Cardiac muscle cell (in vitro differentiated cells and primary cell): ENCODE results near the gene UBR4. TPM values are rescaled to one million over a fixed set of nuclear protein-coding genes. Genes with fewer than 3 reads are reported as not detected.

ENCODE experiments used
- DNase-seq, 2 donors: peaks; one replicate each; pipeline versions ENCODE4 v3.0.0 to v3.0.0-alpha.2; 2010 to 2017; ENCODE audit warnings: low read depth in 1 of 2, low spot score in 1 of 2
- H3K27ac ChIP-seq: fragments of 200-600 bp; sonication (generic); 2 replicates; pipeline ENCODE4 v1.5.1; 2016
- H3K27me3 ChIP-seq: fragments of 200-600 bp; sonication (generic); 2 replicates; pipeline ENCODE4 v1.6.0; 2016; ENCODE audit warnings: control low read depth
- H3K36me3 ChIP-seq: fragments of 200-600 bp; sonication (generic); 2 replicates; pipeline ENCODE4 v1.5.1; 2016; ENCODE audit warnings: control low read depth
- H3K4me1 ChIP-seq: fragments of 200-600 bp; sonication (generic); 2 replicates; pipeline ENCODE4 v1.8.1; 2017; ENCODE audit warnings: low read depth, mild to moderate bottlenecking, mixed run types
- H3K4me3 ChIP-seq: fragments of 200-600 bp; sonication (generic); 2 replicates; pipeline ENCODE4 v1.5.1; 2016; ENCODE audit warnings: mild to moderate bottlenecking
- H3K9me3 ChIP-seq: fragments of 200-600 bp; sonication (generic); 2 replicates; pipeline ENCODE4 v1.5.1; 2017; ENCODE audit warnings: low read depth, mild to moderate bottlenecking, control low read depth
- polyA plus RNA-seq: library from polyadenylated mRNA; unstranded; fragments of >200 nt; fragmentation: Nextera tagmentation; extraction: Ambion mirVana; gene quantifications from 2 replicates; pipeline ENCODE4 v1.2.1, GENCODE V29; 2016
- total RNA-seq: library from RNA; depleted of rRNA; stranded (reverse); fragments of >200 nt; gene quantifications from 2 replicates; pipeline ENCODE4 v1.2.3, GENCODE V29; 2016
- TF ChIP-seq, protein P1 (sequence below): IDR thresholded peaks from 2 replicates; pipeline ENCODE4 v1.5.1; 2012; ENCODE audit warnings: low read depth, mild to moderate bottlenecking, low read length

Gene UBR4
- total and polyA plus RNA-seq, 2 experiments from 2014 or later = 76.4 to 206 TPM

DNA sequence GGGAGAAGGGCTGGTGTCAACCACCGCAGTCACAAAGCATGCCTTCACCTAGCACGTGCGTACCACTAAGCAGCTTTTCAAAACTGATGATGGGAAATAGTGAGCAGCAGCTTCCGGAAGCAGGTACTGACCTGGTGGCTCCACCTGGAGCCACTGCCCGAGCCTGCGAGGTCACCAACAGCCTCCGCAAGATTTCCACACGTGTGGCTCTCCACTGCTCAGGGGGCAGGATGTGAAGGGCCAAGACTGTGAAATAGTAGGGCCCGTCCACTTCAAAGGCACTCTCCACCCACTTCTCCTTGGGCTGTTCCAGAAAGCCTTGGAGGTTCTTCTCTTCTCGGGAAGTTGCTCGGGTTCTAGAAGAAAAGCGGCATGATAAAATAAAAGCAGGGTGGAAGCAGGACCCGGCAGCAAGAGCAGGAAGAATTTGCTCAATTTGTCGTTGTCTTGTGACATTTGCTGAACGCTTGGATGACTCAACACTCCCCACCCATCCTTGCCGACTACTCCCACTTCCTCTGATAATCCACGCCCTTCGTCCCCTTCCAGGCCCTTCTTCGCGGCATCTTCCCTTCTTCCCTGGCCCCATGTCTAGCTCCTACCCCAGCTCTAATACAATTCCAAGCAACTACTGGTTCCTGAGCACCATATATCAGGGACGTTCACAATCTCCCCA, 128.7 kb downstream of the UBR4 start:
- TF ChIP-seq, protein P1, sequence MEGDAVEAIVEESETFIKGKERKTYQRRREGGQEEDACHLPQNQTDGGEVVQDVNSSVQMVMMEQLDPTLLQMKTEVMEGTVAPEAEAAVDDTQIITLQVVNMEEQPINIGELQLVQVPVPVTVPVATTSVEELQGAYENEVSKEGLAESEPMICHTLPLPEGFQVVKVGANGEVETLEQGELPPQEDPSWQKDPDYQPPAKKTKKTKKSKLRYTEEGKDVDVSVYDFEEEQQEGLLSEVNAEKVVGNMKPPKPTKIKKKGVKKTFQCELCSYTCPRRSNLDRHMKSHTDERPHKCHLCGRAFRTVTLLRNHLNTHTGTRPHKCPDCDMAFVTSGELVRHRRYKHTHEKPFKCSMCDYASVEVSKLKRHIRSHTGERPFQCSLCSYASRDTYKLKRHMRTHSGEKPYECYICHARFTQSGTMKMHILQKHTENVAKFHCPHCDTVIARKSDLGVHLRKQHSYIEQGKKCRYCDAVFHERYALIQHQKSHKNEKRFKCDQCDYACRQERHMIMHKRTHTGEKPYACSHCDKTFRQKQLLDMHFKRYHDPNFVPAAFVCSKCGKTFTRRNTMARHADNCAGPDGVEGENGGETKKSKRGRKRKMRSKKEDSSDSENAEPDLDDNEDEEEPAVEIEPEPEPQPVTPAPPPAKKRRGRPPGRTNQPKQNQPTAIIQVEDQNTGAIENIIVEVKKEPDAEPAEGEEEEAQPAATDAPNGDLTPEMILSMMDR = no peak
- Histone ChIP-seq H3K4me3 (no peak overlapping the region), H3K36me3 (peaks cover 95% of the 10 kb centered on the region), H3K9me3 (no peaks in the 10 kb centered on the region), H3K27me3 (no peaks in the 10 kb centered on the region), H3K27ac (no peak overlapping the region), H3K4me1 (no peaks in the 10 kb centered on the region)
- peak in 1 of 2 donors; percentile 72 for DNase-seq

DNA sequence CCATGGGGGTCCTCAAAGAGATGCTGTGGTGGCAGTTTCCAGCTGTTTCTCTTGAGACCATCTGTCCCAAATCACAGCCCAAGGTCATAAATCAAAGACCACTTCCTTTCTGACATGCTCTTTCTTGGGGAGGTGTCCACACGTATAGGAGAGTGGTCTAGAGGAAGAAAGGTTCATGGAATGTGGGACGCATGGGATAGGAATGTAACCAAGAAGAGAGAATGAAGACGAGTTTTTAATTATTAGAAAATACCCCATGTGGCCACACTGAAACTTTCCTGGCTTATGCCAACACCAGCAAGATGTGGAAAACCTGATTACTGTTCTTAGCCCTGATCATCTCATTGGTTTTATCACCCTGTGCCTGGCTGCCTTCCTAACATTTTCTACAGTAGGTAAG, 129.3 kb downstream of the UBR4 start:
- TF ChIP-seq, protein P1 = no peak
- H3K4me3 ChIP-seq = no peak overlapping the region
- H3K36me3 ChIP-seq = peaks cover 95% of the 10 kb centered on the region
- H3K27me3 ChIP-seq = no peaks in the 10 kb centered on the region
- no peaks in the 10 kb centered on the region for H3K9me3 ChIP-seq
- H3K4me1 ChIP-seq = no peaks in the 10 kb centered on the region
- no peak overlapping the region for H3K27ac ChIP-seq
- DNase-seq = peak in 1 of 2 donors; percentile 19

DNA sequence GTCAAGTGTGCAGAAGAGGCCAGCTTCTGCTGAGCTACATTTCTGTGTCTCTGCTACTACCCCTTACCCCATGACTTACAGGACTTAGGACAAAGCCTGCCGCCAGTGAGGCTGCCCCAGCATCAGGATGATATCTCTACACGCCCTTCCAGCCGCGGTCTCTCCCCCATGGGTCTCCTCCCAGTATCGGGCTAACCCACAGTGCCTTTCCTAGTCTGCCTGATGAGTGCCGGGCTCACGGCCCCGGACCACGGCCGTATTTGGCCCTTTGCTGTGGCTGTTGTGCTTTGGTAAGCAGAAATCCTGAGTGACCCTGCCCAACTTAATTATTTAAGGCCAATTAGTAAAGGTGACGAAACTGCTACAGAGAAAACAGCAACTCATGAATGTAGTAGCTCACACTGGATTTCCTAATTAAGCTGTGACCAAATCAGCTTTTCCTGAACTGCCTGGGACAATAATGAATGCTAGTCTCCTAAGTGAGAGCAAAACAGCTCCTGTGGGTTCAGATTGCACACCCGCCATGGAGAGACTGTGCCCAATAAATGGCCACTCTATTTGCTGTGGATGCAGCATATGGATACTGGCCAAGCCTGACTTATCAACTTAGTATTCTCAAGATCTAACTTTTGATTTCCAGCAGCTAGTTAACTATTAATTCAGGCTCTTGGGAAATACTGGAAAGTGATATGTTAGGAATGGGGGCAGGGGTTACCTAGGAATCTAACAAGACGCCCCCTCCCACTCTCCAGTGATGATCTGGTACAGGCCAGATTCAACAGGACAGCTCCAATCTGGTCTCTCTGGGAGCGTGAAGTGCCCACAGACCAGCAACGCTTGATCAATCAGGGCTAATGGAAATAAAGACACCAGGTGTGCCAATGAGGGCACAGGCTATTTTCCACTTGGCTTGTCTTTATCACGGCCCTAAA, 130.3 kb downstream of the UBR4 start:
- TF ChIP-seq, protein P1 = no peak
- DNase-seq = no peak
- no peak overlapping the region for H3K4me3 ChIP-seq
- H3K4me1 ChIP-seq = no peaks in the 10 kb centered on the region
- no peak overlapping the region for H3K27ac ChIP-seq
- H3K36me3 ChIP-seq = peaks cover 93% of the 10 kb centered on the region
- H3K27me3 ChIP-seq = no peaks in the 10 kb centered on the region
- H3K9me3 ChIP-seq = no peaks in the 10 kb centered on the region

DNA sequence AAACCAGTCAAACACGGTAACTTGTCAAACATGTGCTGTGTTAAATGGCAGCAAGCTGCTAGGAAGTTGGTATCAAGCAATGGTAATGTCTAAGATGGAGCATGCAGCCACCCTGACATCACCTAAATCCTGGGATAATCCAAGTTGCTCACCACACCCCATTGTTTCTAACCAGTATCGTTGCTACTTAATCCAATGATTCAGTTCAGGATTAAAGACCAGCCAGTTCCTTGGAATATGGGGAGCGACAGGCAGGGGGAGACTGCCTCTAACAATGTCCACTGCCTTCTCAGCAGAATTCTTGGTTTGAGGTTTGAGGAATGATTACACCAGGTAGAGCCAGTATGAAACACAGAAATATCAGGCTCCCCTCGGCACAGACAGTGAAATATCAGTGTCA, 131.5 kb downstream of the UBR4 start:
- no peak overlapping the region for H3K27ac ChIP-seq
- DNase-seq = no peak
- no peaks in the 10 kb centered on the region for H3K27me3 ChIP-seq
- peaks cover 92% of the 10 kb centered on the region for H3K36me3 ChIP-seq
- no peaks in the 10 kb centered on the region for H3K4me1 ChIP-seq
- TF ChIP-seq, protein P1 = no peak
- H3K4me3 ChIP-seq = no peak overlapping the region
- H3K9me3 ChIP-seq = no peaks in the 10 kb centered on the region

DNA sequence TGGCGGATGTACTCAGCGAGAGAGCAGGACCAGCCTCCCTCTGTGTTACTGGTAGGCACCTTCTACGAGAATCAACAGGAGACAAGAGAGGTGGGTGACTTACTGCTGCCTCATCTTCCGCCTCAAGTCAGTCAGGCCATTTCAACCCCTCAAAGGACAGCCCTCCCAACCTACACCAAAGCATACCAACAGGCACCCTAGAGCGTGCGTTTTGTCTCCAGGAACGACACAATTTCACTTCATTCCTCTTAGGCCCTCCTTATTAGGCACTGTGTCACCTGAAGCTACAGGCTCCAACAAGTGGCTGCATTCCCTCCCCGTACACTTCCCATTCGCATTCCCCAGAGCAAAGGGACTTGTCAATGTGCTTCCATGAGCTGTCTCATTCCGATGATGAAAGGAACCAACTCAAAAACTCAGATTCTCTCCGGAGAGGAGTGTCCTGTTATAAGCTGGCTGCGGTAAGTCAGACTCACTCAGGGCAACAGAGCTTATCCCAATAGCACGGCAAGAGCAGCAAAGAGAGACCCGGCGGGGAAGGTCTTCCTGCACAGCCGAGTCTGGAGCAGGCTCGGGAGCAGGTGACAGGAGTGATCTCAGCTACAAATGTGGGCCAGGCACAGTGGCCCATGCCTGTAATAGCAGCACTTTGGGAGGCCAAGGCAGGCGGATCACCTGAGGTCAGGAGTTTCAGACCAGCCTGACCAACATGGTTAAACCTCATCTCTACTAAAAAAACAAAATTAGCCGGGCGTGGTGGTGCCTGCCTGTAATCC, 133.0 kb downstream of the UBR4 start:
- Histone ChIP-seq H3K27ac (no peak overlapping the region), H3K9me3 (no peaks in the 10 kb centered on the region), H3K36me3 (peaks cover 85% of the 10 kb centered on the region), H3K4me3 (no peak overlapping the region), H3K27me3 (no peaks in the 10 kb centered on the region), H3K4me1 (no peaks in the 10 kb centered on the region)
- no peak for DNase-seq
- TF ChIP-seq, protein P1 = no peak
